Lung (tissue), 12 donors: ENCODE data around the gene RBM38. TPM values are rescaled to one million over a fixed set of nuclear protein-coding genes. Genes with fewer than 3 reads are reported as not detected.

Source experiments
- ATAC-seq: fragments of 200-7000 bp; cut with Tn5 transposase; one replicate; pipeline ENCODE4 v1.9.1; 2020; ENCODE audit warnings: moderate number of reproducible peaks; ENCODE audit not compliant: insufficient read depth, low FRiP score
- DNase-seq, 3 donors: peaks; one replicate each; pipeline ENCODE4 v3.0.0-alpha.2; 2013 to 2017
- H3K27ac ChIP-seq, 2 donors: one replicate each; pipeline ENCODE4 v1.5.1; 2013; ENCODE audit warnings: mild to moderate bottlenecking in 2 of 2, moderate library complexity in 2 of 2, control low read depth in 1 of 2, inconsistent platforms in 1 of 2, low read depth in 1 of 2, low read length in 1 of 2
- H3K27me3 ChIP-seq, 3 donors: one replicate each; pipeline ENCODE4 v1.5.1; 2013; ENCODE audit warnings: low read length in 2 of 3; ENCODE audit not compliant: control insufficient read depth in 3 of 3, insufficient read depth in 3 of 3
- H3K36me3 ChIP-seq, 4 donors: one replicate each; pipeline ENCODE4 v1.5.1; 2013; ENCODE audit warnings: low read length in 4 of 4, mild to moderate bottlenecking in 1 of 4, moderate library complexity in 1 of 4; ENCODE audit not compliant: control insufficient read depth in 4 of 4, insufficient read depth in 4 of 4
- H3K4me1 ChIP-seq, 5 donors: one replicate each; pipeline ENCODE4 v1.5.1; 2013; ENCODE audit warnings: low read length in 5 of 5, mild to moderate bottlenecking in 2 of 5, moderate library complexity in 1 of 5; ENCODE audit not compliant: control insufficient read depth in 5 of 5, insufficient read depth in 5 of 5
- H3K4me3 ChIP-seq: one replicate; pipeline ENCODE4 v1.5.1; 2013; ENCODE audit warnings: mild to moderate bottlenecking, control low read depth, moderate library complexity
- H3K9ac ChIP-seq, 2 donors: one replicate each; pipeline ENCODE4 v1.5.1; 2013; ENCODE audit warnings: low read length in 2 of 2, control low read depth in 1 of 2; ENCODE audit not compliant: insufficient read depth in 1 of 2
- H3K9me3 ChIP-seq, 4 donors: one replicate each; pipeline ENCODE4 v1.5.1; 2013; ENCODE audit warnings: low read length in 3 of 4, mild to moderate bottlenecking in 1 of 4, moderate library complexity in 1 of 4; ENCODE audit not compliant: control insufficient read depth in 4 of 4, insufficient read depth in 3 of 4
- CTCF ChIP-seq: IDR thresholded peaks from 2 replicates; pipeline ENCODE4 v1.5.1; 2012; ENCODE audit warnings: mild to moderate bottlenecking; ENCODE audit errors: control extremely low read depth, extremely low read depth
- WGBS, 2 donors: extraction: QIAGEN DNeasy Blood & Tissue Kit; methylation state at CpG; one replicate each; pipeline ENCODE4 v1.1.7; 2013; 5-methylcytosine and 5-hydroxymethylcytosine counted together
- polyA plus RNA-seq, 2 donors: library from polyadenylated mRNA; stranded (reverse); fragments of 200-250 nt; gene quantifications; one replicate each; pipeline ENCODE4 v1.2.1, GENCODE V29; 2013
- total RNA-seq, 2 donors: library from RNA; depleted of rRNA in 1 of 2; stranded (reverse); fragments of >200 nt in 1 of 2; gene quantifications; one replicate each; pipeline ENCODE4 v1.2.1, GENCODE V29; 2014 to 2021
- donor health status: control.
- donor health status: control.
- donor health status: Bipolar disorder and iron deficiency.
- donor health status: healthy.
- donor health status: DM: yes; HTN: yes; CAD: no.

The RBM38 gene
- total and polyA plus RNA-seq, 4 donors, result 23.1 to 38.6 (median 30.9) TPM

GRCh38 chr20:57437672-57438330, 46.6 kb downstream of the RBM38 start:
- no peak for TF ChIP-seq CTCF
- 77 to 81% methylated on average over 18 of the region's 18 CpGs for WGBS, 2 donors
- H3K4me1 ChIP-seq, result peaks cover 2 to 40% (median 25%) of the 10 kb centered on the region in 5 donors
- H3K36me3 ChIP-seq, result no peaks in the 10 kb centered on the region
- ATAC-seq, result no peak
- peaks cover 0 to 4% (median 1%) of the 10 kb centered on the region in 4 donors for H3K9me3 ChIP-seq
- no peaks in the 10 kb centered on the region for H3K27me3 ChIP-seq
- no peak overlapping the region for H3K9ac ChIP-seq
- no peak overlapping the region for H3K4me3 ChIP-seq
- H3K27ac ChIP-seq, result no peak overlapping the region
- no peak for DNase-seq

GRCh38 chr20:57438552-57438951, 47.4 kb downstream of the RBM38 start:
- peak overlapping the region; percentile 5 to 60 for H3K27ac ChIP-seq
- H3K4me3 ChIP-seq, result no peak overlapping the region
- peaks cover 0 to 4% (median 1%) of the 10 kb centered on the region in 4 donors for H3K9me3 ChIP-seq
- peak in 2 of 3 donors; percentile 23 to 52 for DNase-seq
- no peak for ATAC-seq
- no peak overlapping the region for H3K9ac ChIP-seq
- no peaks in the 10 kb centered on the region for H3K36me3 ChIP-seq
- TF ChIP-seq CTCF, result no peak
- peaks cover 0 to 47% (median 21%) of the 10 kb centered on the region in 5 donors for H3K4me1 ChIP-seq
- no peaks in the 10 kb centered on the region for H3K27me3 ChIP-seq
- 68 to 81% methylated on average over 5 of the region's 5 CpGs for WGBS, 2 donors

GRCh38 chr20:57439432-57439831, 48.2 kb downstream of the RBM38 start:
- Histone ChIP-seq H3K9me3 (peaks cover 0 to 4% (median 1%) of the 10 kb centered on the region in 4 donors), H3K27ac (peak overlapping the region; percentile 61 to 85), H3K4me1 (peaks cover 0 to 51% (median 16%) of the 10 kb centered on the region in 5 donors), H3K36me3 (no peaks in the 10 kb centered on the region), H3K4me3 (no peak overlapping the region), H3K9ac (no peak overlapping the region), H3K27me3 (no peaks in the 10 kb centered on the region)
- DNase-seq, result peak; percentile 42 to 72 (median 64)
- TF ChIP-seq CTCF, result no peak
- peak; percentile 64 for ATAC-seq
- WGBS, 2 donors, result 55 to 64% methylated on average over 6 of the region's 6 CpGs
